K562 (cell line): ENCODE results near the gene SORT1. TPM values are rescaled to one million over a fixed set of nuclear protein-coding genes. Genes with fewer than 3 reads are reported as not detected.
A peak's percentile ranks its signal among the peaks of the same experiment; 100 is the strongest.

Source experiments
- ATAC-seq: fragments of 200-7000 bp; cut with Tn5 transposase; 3 replicates; pipeline ENCODE4 v1.9.1; 2020; ENCODE audit warnings: moderate library complexity
- BruUV-seq: library from RNA; stranded (reverse); fragments of 400-500 nt; replicated peaks from 2 replicates; lab custom pipeline; 2021; lab: Mats Ljungman, UMichigan
- CTCF ChIA-PET: fragments of 300-600 bp; formaldehyde crosslinking; extraction: SDS; loops from one replicate; lab custom pipeline; 2021; ENCODE audit warnings: low intra/inter-chr PET ratio; lab: Yijun Ruan, JAX
- POLR2A ChIA-PET: fragments of 300-600, 350-650 bp; sonication (Branson Sonifier 250); formaldehyde crosslinking; extraction: SDS; loops from one replicate; lab custom pipeline; 2021; ENCODE audit warnings: antibody characterized with exemption, inconsistent platforms; lab: Yijun Ruan, JAX
- DNase-seq, 4 experiments: peaks; one replicate each; pipeline versions ENCODE4 v3.0.0 to v3.0.0-alpha.2; 2011 to 2018; ENCODE audit warnings: low spot score in 3 of 4, mixed read lengths in 3 of 4; ENCODE audit errors: extremely low read depth in 1 of 4
- FAIRE-seq: peaks from 2 replicates; lab custom pipeline; 2011; peaks lifted over from hg19 to GRCh38; lab: Jason Lieb, UNC
- H2AFZ ChIP-seq: 2 replicates; pipeline ENCODE4 v1.6.0; 2011; ENCODE audit warnings: low read depth, low read length, control low read depth, inconsistent platforms
- H3K27ac ChIP-seq: fragments of 200-600 bp; 3 replicates; pipeline ENCODE4 v1.8.0; 2011; ENCODE audit warnings: low read depth, mild to moderate bottlenecking, control low read depth, inconsistent platforms, low read length, moderate library complexity, mixed read lengths; ENCODE audit errors: extremely low read depth
- H3K27me3 ChIP-seq, 2 experiments: fragments of 300-600 bp in 1 of 2; 2 replicates in 1 of 2; 3 replicates in 1 of 2; pipeline versions ENCODE4 v1.6.0 to v1.8.0; 2011; ENCODE audit warnings: inconsistent platforms in 2 of 2, low read length in 2 of 2, mild to moderate bottlenecking in 1 of 2, mixed read lengths in 1 of 2, moderate library complexity in 1 of 2; ENCODE audit not compliant: control insufficient read depth in 2 of 2, insufficient read depth in 2 of 2
- H3K36me3 ChIP-seq: fragments of 300-600 bp; 3 replicates; pipeline ENCODE4 v1.8.0; 2011; ENCODE audit warnings: mild to moderate bottlenecking, low read length, inconsistent platforms; ENCODE audit not compliant: control insufficient read depth, insufficient read depth
- H3K4me1 ChIP-seq, 2 experiments: fragments of 200-600 bp in 1 of 2; replicated peaks in 1 of 2; 2 replicates in 1 of 2; 3 replicates in 1 of 2; pipeline versions ENCODE4 v1.5.1 to v1.8.0; 2011; ENCODE audit warnings: inconsistent platforms in 2 of 2, low read length in 2 of 2, mild to moderate bottlenecking in 1 of 2, mixed read lengths in 1 of 2, moderate library complexity in 1 of 2; ENCODE audit not compliant: control insufficient read depth in 2 of 2, insufficient read depth in 2 of 2
- H3K4me2 ChIP-seq: 2 replicates; pipeline ENCODE4 v1.6.1; 2011; ENCODE audit warnings: low read length, control low read depth, inconsistent platforms, mixed read lengths; ENCODE audit not compliant: insufficient read depth
- H3K4me3 ChIP-seq: fragments of 200-600 bp; sonication (generic), shearing (Covaris generic); 2 replicates; pipeline ENCODE4 v1.5.1; 2016; ENCODE audit warnings: control low read depth, inconsistent platforms
- H3K79me2 ChIP-seq: fragments of 200-600 bp; 3 replicates; pipeline ENCODE4 v1.8.0; 2011; ENCODE audit warnings: low read length, inconsistent platforms; ENCODE audit not compliant: control insufficient read depth, insufficient read depth
- H3K9ac ChIP-seq, 2 experiments: 2 replicates each; pipeline versions ENCODE4 v1.6.0 to v1.6.1; 2011; ENCODE audit warnings: low read depth in 2 of 2, low read length in 2 of 2, control low read depth in 1 of 2, inconsistent platforms in 1 of 2, mild to moderate bottlenecking in 1 of 2, mixed read lengths in 1 of 2; ENCODE audit not compliant: insufficient read depth in 1 of 2
- H3K9me1 ChIP-seq: one replicate; pipeline ENCODE4 v1.6.0; 2011; ENCODE audit warnings: inconsistent platforms, mild to moderate bottlenecking, low read length, moderate library complexity; ENCODE audit not compliant: control insufficient read depth, insufficient read depth
- H3K9me3 ChIP-seq: replicated peaks from 2 replicates; pipeline ENCODE4 v1.5.1; 2011; ENCODE audit warnings: low read depth, low read length, inconsistent platforms; ENCODE audit not compliant: control insufficient read depth, insufficient read depth
- H4K20me1 ChIP-seq: replicated peaks from 2 replicates; pipeline ENCODE4 v1.6.1; 2011; ENCODE audit warnings: low read length, inconsistent platforms, mixed read lengths; ENCODE audit not compliant: control insufficient read depth, insufficient read depth
- ARID3A ChIP-seq: IDR thresholded peaks from 2 replicates; pipeline ENCODE4 v1.6.1; 2012; ENCODE audit warnings: low read depth, low read length, improper control_type of control experiment, borderline replicate concordance
- ETV6 ChIP-seq, 3 experiments: fragments of 150-350 bp in 1 of 3; sonication (generic) in 1 of 3; formaldehyde crosslinking in 1 of 3; IDR thresholded peaks; 2 replicates each; pipeline versions ENCODE4 v1.6.1 to v1.8.0; 2014 to 2022; ENCODE audit warnings: borderline replicate concordance in 2 of 3, low read depth in 2 of 3, antibody characterized with exemption in 1 of 3, low read length in 1 of 3, mild to moderate bottlenecking in 1 of 3, missing genetic modification reagents in 1 of 3
- FOXK1 ChIP-seq: sonication (generic); formaldehyde crosslinking; IDR thresholded peaks from 2 replicates; pipeline ENCODE4 v1.8.0; 2022; ENCODE audit warnings: missing genetic modification reagents, mild to moderate bottlenecking, borderline replicate concordance
- JUND ChIP-seq, 2 experiments: IDR thresholded peaks; 2 replicates in 1 of 2; 3 replicates in 1 of 2; pipeline ENCODE4 v1.6.1; 2011; ENCODE audit warnings: borderline replicate concordance in 2 of 2, low read depth in 2 of 2, low read length in 2 of 2, improper control_type of control experiment in 1 of 2, missing biosample characterization in 1 of 2, missing genetic modification characterization in 1 of 2, missing genetic modification reagents in 1 of 2
- MTA2 ChIP-seq: fragments of 450-650 bp; IDR thresholded peaks from 2 replicates; pipeline ENCODE4 v1.6.1; 2016; ENCODE audit warnings: low read depth
- POLR2AphosphoS5 ChIP-seq: IDR thresholded peaks from 2 replicates; pipeline ENCODE4 v1.6.1; 2011; ENCODE audit warnings: mild to moderate bottlenecking, low read depth, low read length, moderate library complexity; ENCODE audit not compliant: control insufficient read depth, insufficient read depth
- RBM34 ChIP-seq: fragments of 200-400 bp; formaldehyde crosslinking; IDR thresholded peaks from 2 replicates; pipeline ENCODE4 v1.6.1; 2018; ENCODE audit warnings: low read length, borderline replicate concordance; ENCODE audit not compliant: insufficient read depth
- SMAD4 ChIP-seq: fragments of 250-450 bp; sonication (Bioruptor Pico); conservative IDR thresholded peaks from 2 replicates; pipeline ENCODE4 v1.8.0; 2021; ENCODE audit warnings: inconsistent platforms, mild to moderate bottlenecking, moderate library complexity
- SMARCA5 ChIP-seq: fragments of 450-650 bp; IDR thresholded peaks from 2 replicates; pipeline ENCODE4 v1.6.1; 2016
- TAF1 ChIP-seq: IDR thresholded peaks from 2 replicates; pipeline ENCODE4 v1.6.1; 2011; ENCODE audit warnings: mild to moderate bottlenecking, low read length, moderate library complexity; ENCODE audit not compliant: insufficient read depth, control insufficient read depth, severe bottlenecking; ENCODE audit errors: extremely low read depth
- TSC22D4 ChIP-seq: fragments of 450-650 bp; IDR thresholded peaks from 2 replicates; pipeline ENCODE4 v1.6.1; 2016; ENCODE audit warnings: missing genetic modification characterization, missing biosample characterization, control low read depth
- ZC3H8 ChIP-seq: fragments of 450-650 bp; IDR thresholded peaks from 2 replicates; pipeline ENCODE4 v1.6.1; 2017
- ZNF143 ChIP-seq: sonication (generic); formaldehyde crosslinking; IDR thresholded peaks from 2 replicates; pipeline ENCODE4 v1.9.0; 2022; ENCODE audit warnings: mild to moderate bottlenecking, missing genetic modification reagents
- ZNF511 ChIP-seq: sonication (generic); formaldehyde crosslinking; IDR thresholded peaks from 2 replicates; pipeline ENCODE4 v1.8.0; 2022; ENCODE audit warnings: mild to moderate bottlenecking, missing genetic modification reagents
- ZNF57 ChIP-seq: fragments of 450-650 bp; formaldehyde crosslinking; IDR thresholded peaks from 2 replicates; pipeline ENCODE4 v1.4.0; 2020; ENCODE audit warnings: mild to moderate bottlenecking, moderate library complexity
- WGBS: fragments of 100-300 bp; shearing (Covaris generic); methylation state at CpG from one replicate; pipeline ENCODE4 v1.1.6; 2016; ENCODE audit warnings: low coverage, mixed read lengths; ENCODE audit not compliant: insufficient coverage; ENCODE audit errors: missing lambda C conversion rate; 5-methylcytosine and 5-hydroxymethylcytosine counted together
- in situ Hi-C: fragments of 300-500 bp; cut with MboI; formaldehyde crosslinking; loops from 4 replicates; pipeline ENCODE4 v1.15.0; 2018; ENCODE audit warnings: inconsistent platforms, mixed read lengths
- intact Hi-C: fragments of 100-400 bp; cut with micrococcal nuclease; formaldehyde crosslinking; loops from 2 replicates; pipeline ENCODE4 v1.14.2; 2022
- polyA plus RNA-seq, 8 experiments: library from polyadenylated mRNA; depleted of rRNA in 4 of 8; stranded (reverse) in 5 of 8; unstranded in 3 of 8; fragments of >200 nt; fragmentation: Nextera tagmentation in 2 of 8; fragmentation: Illumina TruSeq in 1 of 8; extraction: Ambion mirVana in 2 of 8; extraction: Trizol in 1 of 8; gene quantifications; 2 replicates each; pipeline versions ENCODE4 v1.2.1 to v1.2.3, GENCODE V29; 2011 to 2014; ENCODE audit warnings: inconsistent platforms in 1 of 8, missing spikeins in 1 of 8
- total RNA-seq, 7 experiments: library from RNA; depleted of rRNA in 6 of 7; stranded (reverse); fragments of >200 nt in 6 of 7; fragmentation: Illumina TruSeq in 2 of 7; extraction: Trizol in 2 of 7; gene quantifications; 2 replicates each; pipeline versions ENCODE4 v1.2.1 to v1.2.3, GENCODE V29; 2011 to 2021; ENCODE audit warnings: low replicate concordance in 1 of 7
- TF ChIP-seq, protein P1 (sequence below): fragments of 250-450 bp; sonication (Bioruptor Pico); IDR thresholded peaks from 2 replicates; pipeline ENCODE4 v1.4.0; 2020

Gene SORT1
- total and polyA plus RNA-seq, 9 of the 15 experiments (the other 6 are each of a cell fraction or from before 2014, with no cell fraction given), result 27.4 to 112 (median 65.0) TPM

GRCh38 chr1:109399326-109399957 is 1.7 kb upstream of the SORT1 start:
- DNase-seq (peak; percentile 54 to 83 (median 57)), ATAC-seq (no peak), FAIRE-seq (peak; percentile 73)
- BruUV-seq, result no TSS peak
- Histone ChIP-seq H4K20me1 (no peaks in the 10 kb centered on the region), H3K27ac (no peak overlapping the region), H3K9me3 (no peaks in the 10 kb centered on the region), H3K36me3 (peaks cover 36% of the 10 kb centered on the region), H3K4me1 (peaks cover 22 to 25% of the 10 kb centered on the region in 2 experiments), H3K4me3 (no peak overlapping the region), H3K9ac (no peak overlapping the region), H3K4me2 (no peak overlapping the region), H3K27me3 (no peaks in the 10 kb centered on the region), H2AFZ (no peak overlapping the region), H3K79me2 (peaks cover 32% of the 10 kb centered on the region), H3K9me1 (no peaks in the 10 kb centered on the region)
- CTCF ChIA-PET, result interaction anchor here (0.6 to 5.5 kb wide), 9 partner anchors 53 to 199 kb away, joined by 3 to 91 read pairs (median 4); partner anchors contain the start of gene PSRC1
- POLR2A ChIA-PET, result interaction anchor here (0.6 to 4.1 kb wide), 16 partner anchors 9 to 198 kb away, joined by 3 to 16 read pairs (median 6); partner anchors contain the start of genes PSMA5, PSRC1 and SARS1
- 0% methylated on average over 2 of the region's 2 CpGs for WGBS
- in situ Hi-C loops (no loop called here), intact Hi-C loops (loop anchor here (1.0 to 5.0 kb wide), 5 partner anchors 37 to 136 kb away; partner anchors contain the start of gene PSRC1)
- TF ChIP-seq ARID3A, result peak; percentile 88; the same call in 1 of the 2 replicates
- no peak for TF ChIP-seq POLR2AphosphoS5
- TF ChIP-seq TAF1, result no peak
- no peak for TF ChIP-seq TSC22D4
- TF ChIP-seq ZC3H8, result no peak
- TF ChIP-seq ZNF143 (CRISPR knock-in tag), result no peak
- TF ChIP-seq ZNF511, result no peak
- no peak for TF ChIP-seq FOXK1 (CRISPR knock-in tag)
- TF ChIP-seq MTA2, result no peak
- TF ChIP-seq SMAD4 (CRISPR knock-in tag), result 0 out of 2 replicates have a peak, but pooled peaks have one; percentile 37
- no peak for TF ChIP-seq RBM34
- TF ChIP-seq ETV6 (IDR thresholded peaks at IDR 0.05; ENCODE audit: borderline replicate concordance in 1 of 2, low read depth in 2 of 2, low read length in 1 of 2), result no peak
- no peak for TF ChIP-seq ETV6 (CRISPR knock-in tag; IDR thresholded peaks at IDR 0.05; ENCODE audit: borderline replicate concordance)
- no peak for TF ChIP-seq SMARCA5
- TF ChIP-seq, protein P1, sequence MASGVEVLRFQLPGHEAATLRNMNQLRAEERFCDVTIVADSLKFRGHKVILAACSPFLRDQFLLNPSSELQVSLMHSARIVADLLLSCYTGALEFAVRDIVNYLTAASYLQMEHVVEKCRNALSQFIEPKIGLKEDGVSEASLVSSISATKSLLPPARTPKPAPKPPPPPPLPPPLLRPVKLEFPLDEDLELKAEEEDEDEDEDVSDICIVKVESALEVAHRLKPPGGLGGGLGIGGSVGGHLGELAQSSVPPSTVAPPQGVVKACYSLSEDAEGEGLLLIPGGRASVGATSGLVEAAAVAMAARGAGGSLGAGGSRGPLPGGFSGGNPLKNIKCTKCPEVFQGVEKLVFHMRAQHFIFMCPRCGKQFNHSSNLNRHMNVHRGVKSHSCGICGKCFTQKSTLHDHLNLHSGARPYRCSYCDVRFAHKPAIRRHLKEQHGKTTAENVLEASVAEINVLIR (CRISPR knock-in tag), result no peak
- no peak for TF ChIP-seq JUND (IDR thresholded peaks at IDR 0.05; ENCODE audit: borderline replicate concordance, low read depth, low read length)
- no peak for TF ChIP-seq JUND (tag; IDR thresholded peaks at IDR 0.05; ENCODE audit: borderline replicate concordance, low read depth, low read length)
- no peak for TF ChIP-seq ZNF57 (CRISPR knock-in tag)
